ENCODE measurements around the gene MRPL36.
"Not testable (repeated sequence)": the region's sequence is repeated elsewhere in the genome, so short reads cannot be mapped to it uniquely, and the experiment has no call there.

Gene MRPL36

GRCh38 chr5:1831677-1832313 is 32.2 kb upstream of the MRPL36 start:
- DNase-seq = no peak

GRCh38 chr5:1831257-1831656 is 31.6 kb upstream of the MRPL36 start:
- no peak for DNase-seq

GRCh38 chr5:1830571-1831228 is 31.1 kb upstream of the MRPL36 start:
- DNase-seq = no peak

- no peak for DNase-seq
Measured at GRCh38 chr5:1827886-1828397, 28.3 kb upstream of the MRPL36 start.

- DNase-seq = no peak
Measured at GRCh38 chr5:1827025-1827885, 27.6 kb upstream of the MRPL36 start.

- DNase-seq = no peak
Measured at GRCh38 chr5:1826235-1826980, 26.8 kb upstream of the MRPL36 start.

- no peak for DNase-seq
Measured at GRCh38 chr5:1824903-1825841, 25.5 kb upstream of the MRPL36 start.

- DNase-seq = no peak
Measured at GRCh38 chr5:1824109-1824821, 24.6 kb upstream of the MRPL36 start.

- DNase-seq = no peak
Measured at GRCh38 chr5:1823381-1824034, 23.9 kb upstream of the MRPL36 start.

GRCh38 chr5:1821862-1822261 is 22.2 kb upstream of the MRPL36 start:
- no peak for DNase-seq

GRCh38 chr5:1820926-1821325 is 21.3 kb upstream of the MRPL36 start:
- DNase-seq = no peak

GRCh38 chr5:1820381-1820780 is 20.7 kb upstream of the MRPL36 start:
- DNase-seq = no peak

- no peak for DNase-seq
Measured at GRCh38 chr5:1819458-1819857, 19.8 kb upstream of the MRPL36 start.

- DNase-seq = no peak
Measured at GRCh38 chr5:1818784-1819183, 19.1 kb upstream of the MRPL36 start.

GRCh38 chr5:1817261-1818043 is 17.8 kb upstream of the MRPL36 start:
- no peak for DNase-seq

- DNase-seq = not testable (repeated sequence)
Measured at GRCh38 chr5:1816495-1817089, 17.0 kb upstream of the MRPL36 start.

- DNase-seq = no peak
Measured at GRCh38 chr5:1815881-1816292, 16.2 kb upstream of the MRPL36 start.

GRCh38 chr5:1815071-1815786 is 15.6 kb upstream of the MRPL36 start:
- DNase-seq = no peak

All from GF-D8 (cell line).